Measurements from ENCODE around the gene SDK1.

DNA sequence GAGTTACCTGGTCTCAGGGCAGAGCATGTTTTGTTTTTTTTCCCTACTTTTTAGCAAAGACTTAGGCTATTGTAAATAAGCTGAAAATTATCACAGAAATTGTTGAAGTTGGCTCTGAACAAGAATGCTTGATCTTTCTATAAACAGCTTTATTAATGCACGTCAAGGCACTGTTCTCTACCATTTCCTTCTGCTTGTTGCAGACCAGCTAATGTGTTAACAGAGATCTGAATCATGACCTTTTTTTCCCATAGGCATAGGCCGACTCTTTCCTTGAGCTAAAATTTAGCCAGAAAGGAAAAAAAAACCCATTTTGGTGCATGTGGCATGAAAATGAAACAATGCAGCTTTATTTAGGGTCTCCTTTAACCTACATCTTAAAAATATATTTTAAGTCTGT lies 248.5 kb downstream of the SDK1 start:
- TF ChIP-seq, protein P1, sequence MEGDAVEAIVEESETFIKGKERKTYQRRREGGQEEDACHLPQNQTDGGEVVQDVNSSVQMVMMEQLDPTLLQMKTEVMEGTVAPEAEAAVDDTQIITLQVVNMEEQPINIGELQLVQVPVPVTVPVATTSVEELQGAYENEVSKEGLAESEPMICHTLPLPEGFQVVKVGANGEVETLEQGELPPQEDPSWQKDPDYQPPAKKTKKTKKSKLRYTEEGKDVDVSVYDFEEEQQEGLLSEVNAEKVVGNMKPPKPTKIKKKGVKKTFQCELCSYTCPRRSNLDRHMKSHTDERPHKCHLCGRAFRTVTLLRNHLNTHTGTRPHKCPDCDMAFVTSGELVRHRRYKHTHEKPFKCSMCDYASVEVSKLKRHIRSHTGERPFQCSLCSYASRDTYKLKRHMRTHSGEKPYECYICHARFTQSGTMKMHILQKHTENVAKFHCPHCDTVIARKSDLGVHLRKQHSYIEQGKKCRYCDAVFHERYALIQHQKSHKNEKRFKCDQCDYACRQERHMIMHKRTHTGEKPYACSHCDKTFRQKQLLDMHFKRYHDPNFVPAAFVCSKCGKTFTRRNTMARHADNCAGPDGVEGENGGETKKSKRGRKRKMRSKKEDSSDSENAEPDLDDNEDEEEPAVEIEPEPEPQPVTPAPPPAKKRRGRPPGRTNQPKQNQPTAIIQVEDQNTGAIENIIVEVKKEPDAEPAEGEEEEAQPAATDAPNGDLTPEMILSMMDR (IDR thresholded peaks at IDR 0.05; ENCODE audit: extremely low read depth in 1 of 2, insufficient read depth in 1 of 2, low read depth in 1 of 2, low read length in 2 of 2) = no peak
- no peak for TF ChIP-seq POLR2AphosphoS5 (IDR thresholded peaks at IDR 0.05; ENCODE audit: insufficient read depth, low read depth, low read length)
- TF ChIP-seq, protein P2, sequence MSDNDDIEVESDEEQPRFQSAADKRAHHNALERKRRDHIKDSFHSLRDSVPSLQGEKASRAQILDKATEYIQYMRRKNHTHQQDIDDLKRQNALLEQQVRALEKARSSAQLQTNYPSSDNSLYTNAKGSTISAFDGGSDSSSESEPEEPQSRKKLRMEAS (IDR thresholded peaks at IDR 0.05; ENCODE audit: insufficient read depth, insufficient read length) = no peak
- no peak for TF ChIP-seq EZH2 (IDR thresholded peaks at IDR 0.05; ENCODE audit: borderline replicate concordance, low read depth, low read length, severe bottlenecking)

Data from endothelial cell of umbilical vein (primary cell).